HG03139 (cell line): ENCODE results near the gene NLK.

Experiments used
- ATAC-seq: cut with Tn5 transposase; IDR thresholded peaks from one replicate; pipeline ENCODE4 v1.9.1; 2021; ENCODE audit not compliant: unreplicated experiment

NLK gene

GRCh38 chr17:28112181-28112580 lies 69.7 kb downstream of the NLK start:
- ATAC-seq, result no peak

DNA sequence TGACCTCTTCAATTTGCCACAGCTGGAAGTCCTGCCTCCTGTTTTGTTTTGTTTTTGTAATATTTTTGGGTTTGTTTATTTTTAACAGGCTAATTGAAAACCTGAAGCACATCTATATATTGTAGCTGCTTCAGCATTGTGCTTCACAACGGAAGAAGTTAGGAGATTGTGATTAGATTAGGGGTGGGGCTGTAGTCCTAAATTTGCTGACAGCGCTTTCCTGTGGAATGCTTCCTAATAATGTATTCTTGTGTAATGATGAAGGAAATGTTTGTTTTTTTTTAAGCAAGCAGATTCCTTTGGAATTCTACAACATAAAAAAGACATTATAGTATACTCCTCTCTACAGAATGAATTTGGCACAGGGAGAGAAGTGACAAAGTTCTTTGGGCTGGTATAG lies 70.1 kb downstream of the NLK start:
- ATAC-seq, result no peak

GRCh38 chr17:28113269-28113668 lies 70.8 kb downstream of the NLK start:
- ATAC-seq, result no peak

- no peak for ATAC-seq
These were observed 72.6 kb downstream of the NLK start for GRCh38 chr17:28115046-28115445.

GRCh38 chr17:28117304-28117703 lies 74.8 kb downstream of the NLK start:
- no peak for ATAC-seq

DNA sequence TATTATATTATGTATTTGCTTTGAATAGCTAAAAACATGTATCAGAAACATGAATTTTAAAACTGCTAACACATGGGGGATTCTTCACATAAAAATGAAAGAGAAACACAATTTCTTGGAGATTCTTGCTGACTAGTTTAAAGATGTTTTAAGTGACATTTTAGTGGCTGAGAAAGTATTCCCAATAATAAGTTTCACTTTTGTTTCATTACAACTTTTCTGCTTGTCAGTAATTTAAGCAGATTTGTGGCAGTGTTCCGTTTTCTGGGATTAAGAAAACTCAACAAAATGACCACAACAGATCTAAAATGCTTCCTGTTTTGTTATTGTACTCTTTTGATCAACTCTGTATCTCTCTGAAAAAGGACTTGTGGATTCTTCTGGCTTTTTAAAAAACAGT lies 75.9 kb downstream of the NLK start:
- no peak for ATAC-seq

GRCh38 chr17:28119046-28119445 lies 76.6 kb downstream of the NLK start:
- no peak for ATAC-seq

DNA sequence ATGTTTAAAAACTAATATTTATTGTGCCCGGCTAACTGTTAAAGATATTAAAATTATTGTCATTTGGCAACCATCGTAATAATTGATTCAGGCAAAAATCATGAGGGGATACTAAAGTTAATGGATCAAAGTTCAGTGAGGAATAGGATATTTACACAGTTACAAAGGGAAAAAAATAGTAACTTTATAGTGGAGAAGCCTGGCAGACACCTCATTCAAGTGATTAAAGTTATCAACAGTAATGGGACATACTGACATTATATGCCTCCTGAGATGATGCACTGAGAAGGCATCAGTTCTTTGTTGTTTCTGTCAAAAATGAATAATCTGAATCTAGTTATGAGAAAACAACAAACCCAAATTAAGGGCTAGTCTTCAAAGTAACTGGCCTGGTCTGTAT lies 77.1 kb downstream of the NLK start:
- no peak for ATAC-seq

DNA sequence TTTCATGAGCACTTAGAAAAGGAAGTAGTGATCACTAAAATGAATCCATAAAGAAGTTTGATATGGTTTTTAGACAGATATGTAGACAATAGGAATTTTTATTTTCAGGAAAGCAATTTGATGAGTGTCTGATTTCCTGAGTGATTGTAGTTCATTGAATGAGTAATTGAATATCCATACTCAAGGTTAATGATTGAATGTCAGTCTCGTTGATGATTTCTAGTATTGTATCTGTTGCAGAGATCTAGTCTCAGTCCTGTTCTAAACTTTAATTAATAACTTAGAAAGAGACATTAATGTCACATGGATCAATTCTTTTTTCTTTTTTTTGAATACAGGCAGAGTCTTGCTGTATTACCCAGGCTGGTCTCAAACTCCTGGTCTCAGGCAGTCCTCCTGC lies 78.3 kb downstream of the NLK start:
- ATAC-seq, result no peak

- ATAC-seq, result no peak
These were observed 82.5 kb downstream of the NLK start for GRCh38 chr17:28124962-28125361.

DNA sequence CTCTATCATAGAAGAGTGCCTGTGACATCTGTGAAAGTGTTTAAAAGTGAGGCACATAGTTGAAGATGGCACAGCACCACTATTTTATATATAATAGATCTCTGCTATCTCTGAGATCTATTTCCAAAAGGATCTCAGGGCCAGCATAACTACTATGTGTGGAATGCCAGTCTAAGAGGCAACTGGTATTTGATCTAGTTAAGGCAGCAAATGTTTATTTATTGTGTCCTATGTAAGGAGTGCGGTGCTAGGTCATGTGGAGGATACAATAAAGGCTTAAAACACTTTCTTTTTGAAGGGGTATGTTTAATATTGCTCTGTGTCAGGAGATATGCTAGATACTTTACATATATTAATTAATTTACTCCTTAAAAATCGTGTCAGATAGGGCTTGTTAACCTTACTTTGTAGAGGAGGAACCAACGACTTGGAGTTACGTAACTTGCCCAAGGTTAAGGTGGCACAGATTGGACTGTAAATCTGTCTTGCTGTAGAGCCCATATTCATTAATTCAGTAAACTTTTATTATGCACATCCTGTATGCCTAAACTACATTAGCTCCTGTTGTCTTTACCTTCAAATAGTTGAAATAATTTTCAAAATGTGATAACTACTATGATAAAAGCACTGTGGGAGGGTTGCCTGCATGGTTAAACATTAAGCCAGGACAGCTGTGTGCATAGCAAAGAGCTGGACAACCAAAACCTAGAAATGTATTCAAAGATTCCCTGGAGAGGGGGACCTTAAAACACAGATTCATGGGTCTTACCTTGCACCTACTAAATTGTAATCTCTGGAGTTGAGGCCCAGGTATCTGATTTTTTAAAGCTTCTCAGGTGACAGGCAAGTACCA lies 83.3 kb downstream of the NLK start:
- no peak for ATAC-seq

DNA sequence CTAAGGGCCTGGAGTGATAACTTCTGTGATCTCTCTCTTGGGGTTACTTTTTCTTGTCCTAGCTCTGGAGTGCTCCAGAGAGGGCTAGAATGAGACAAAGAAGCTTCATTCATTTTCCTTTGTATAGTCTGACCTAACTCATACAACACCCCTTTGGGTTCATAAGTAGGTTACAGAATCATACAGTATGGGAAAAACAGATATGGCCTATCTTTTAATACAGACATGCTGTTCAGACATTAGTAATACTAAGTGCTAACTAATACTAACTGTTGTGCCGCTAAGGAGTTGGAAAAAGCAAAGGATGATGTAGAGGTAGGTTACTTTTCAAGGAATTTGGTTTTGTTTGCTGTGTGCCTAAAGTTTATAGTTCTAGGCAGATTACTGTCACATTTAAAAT lies 84.7 kb downstream of the NLK start:
- no peak for ATAC-seq

DNA sequence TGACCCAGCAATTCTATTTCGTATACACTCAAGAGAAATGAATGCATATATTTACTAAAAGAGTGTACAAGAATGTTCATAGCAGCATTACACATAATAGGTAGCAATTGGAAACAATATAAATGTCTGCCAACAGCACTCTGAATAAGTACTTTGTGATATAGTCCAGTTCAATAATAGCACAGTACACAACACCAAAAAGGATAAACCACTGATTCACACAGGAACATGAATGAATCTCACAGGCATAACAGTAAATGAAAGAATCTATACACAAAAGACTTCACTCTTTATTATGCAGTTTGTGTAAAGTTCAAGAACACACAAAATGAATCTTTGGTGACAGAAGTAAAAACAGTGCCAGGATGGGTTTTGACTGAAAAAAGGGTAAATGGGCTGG lies 86.3 kb downstream of the NLK start:
- ATAC-seq, result no peak

DNA sequence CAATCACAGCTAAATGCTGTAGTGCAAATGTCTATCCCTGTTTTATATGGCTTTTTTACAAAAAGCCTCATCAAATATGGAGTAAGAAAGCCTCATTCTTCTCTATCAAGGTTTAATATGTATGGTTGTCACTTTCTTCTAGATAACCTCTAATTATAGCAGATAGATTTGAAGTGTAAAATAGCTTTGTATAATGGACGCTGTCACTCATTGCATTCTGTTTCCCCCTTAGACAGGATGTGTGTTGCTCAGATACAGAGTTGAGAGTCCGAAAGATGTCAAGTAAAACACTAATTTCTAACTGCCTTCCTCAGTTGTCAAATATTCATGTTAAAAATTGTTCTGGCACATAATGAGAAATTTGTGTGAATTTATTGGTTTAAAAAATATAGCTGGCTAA lies 88.0 kb downstream of the NLK start:
- ATAC-seq, result no peak

- ATAC-seq, result no peak
These were observed 89.1 kb downstream of the NLK start for GRCh38 chr17:28131599-28131998.

- no peak for ATAC-seq
These were observed 91.1 kb downstream of the NLK start for GRCh38 chr17:28133562-28133970.

DNA sequence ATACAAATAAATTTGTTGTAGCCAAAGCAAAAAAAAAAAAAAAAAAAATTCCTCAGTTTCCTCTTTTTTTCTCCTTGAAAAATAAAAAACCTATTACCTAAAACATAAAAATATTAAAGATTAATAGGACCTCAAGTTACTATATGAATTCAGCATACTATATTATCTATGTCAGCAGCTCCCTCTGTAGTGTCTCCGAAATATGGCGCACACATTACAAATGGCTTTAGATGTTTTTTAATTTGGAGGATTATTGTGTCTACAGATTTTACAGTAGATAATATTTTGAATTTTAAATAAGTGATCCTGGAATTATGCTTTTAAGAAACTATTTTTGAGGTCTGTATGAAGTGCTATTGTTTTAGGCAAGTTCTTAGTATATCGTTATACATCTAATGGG lies 94.4 kb downstream of the NLK start:
- ATAC-seq, result no peak

DNA sequence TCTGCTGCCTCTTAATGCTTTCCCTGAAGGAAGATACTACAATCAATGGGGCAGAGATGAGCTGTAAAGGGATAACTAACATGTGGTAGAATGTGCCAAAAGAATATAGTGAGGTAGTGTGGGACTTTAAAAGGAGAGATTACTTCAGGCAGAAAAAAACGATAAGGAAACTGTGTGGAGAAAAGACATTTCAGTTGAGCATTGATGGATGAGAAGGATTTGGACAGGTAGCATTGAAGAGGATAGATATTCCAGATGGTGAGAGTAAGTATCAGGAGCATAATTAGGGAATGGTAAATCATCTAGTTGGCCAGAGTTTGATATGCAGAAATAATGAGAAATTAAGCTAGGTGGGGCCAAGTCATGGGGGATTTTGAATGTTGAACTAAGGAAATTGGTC lies 97.3 kb downstream of the NLK start:
- no peak for ATAC-seq

DNA sequence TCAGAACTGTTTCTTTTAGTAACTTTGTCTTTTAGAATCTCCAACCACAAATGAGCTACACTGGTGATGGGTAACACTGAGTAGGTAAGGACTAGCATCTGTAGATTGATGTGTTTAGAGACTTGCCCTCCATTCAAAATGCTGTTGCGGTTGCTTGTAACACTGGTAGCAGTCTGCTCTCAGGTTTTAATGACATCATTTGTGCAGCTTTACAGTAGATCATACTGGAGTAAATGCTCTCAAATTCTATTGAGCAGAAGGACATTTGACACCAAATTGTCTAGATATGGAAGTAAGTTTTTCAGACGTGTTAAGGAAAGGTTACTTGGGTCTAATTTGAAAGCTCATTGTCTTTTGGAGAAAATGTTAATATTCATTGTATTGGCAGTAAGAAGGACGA lies 98.8 kb downstream of the NLK start:
- no peak for ATAC-seq

DNA sequence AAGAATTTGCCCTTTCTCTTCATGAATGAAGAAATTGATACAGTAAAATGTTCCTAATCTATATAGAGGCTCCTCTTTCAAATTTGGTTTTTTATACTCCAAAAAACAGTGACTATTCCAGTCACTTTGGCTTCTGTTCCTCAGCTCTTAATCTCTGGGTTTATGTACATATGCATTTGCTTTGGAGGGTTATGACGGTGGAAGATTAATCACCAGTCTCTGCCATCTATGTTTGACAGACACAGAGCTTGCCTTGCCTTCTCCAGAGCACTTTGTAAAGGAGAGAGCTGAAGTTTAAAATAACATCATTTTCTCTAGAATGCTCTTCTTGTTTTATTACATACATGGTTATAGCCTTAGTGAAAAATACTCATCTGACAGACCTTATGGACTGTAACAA lies 99.3 kb downstream of the NLK start:
- ATAC-seq, result no peak

GRCh38 chr17:28142305-28142704 lies 99.8 kb downstream of the NLK start:
- ATAC-seq, result no peak

GRCh38 chr17:28144019-28144418 lies 101.5 kb downstream of the NLK start:
- ATAC-seq, result no peak

- ATAC-seq, result no peak
These were observed 102.9 kb downstream of the NLK start for GRCh38 chr17:28145348-28145747.
